Measurements from ENCODE around the gene ANXA8.
"Not testable (repeated sequence)": the region's sequence is repeated elsewhere in the genome, so short reads cannot be mapped to it uniquely, and the experiment has no call there.

DNA sequence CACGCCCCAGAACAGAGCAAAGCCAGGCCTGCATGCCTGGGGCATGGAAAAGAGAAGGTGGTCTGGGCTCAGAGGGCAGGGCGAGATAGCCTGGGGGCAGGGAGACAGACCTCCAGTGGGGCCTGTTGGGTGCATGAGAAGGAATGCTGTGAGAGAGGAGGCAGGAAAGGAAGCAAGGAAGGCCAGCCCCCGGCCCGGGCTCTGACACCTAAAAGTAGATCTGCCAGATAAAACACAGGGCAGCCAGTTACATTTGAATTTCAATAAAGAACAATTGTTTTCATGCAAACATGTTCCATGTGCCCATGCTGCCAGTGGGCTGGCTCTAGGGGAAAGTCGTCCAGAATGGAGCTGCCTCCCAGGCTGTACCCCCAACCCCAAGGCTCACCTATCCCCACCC lies 5.8 kb downstream of the ANXA8 start:
- TF ChIP-seq, protein P1, sequence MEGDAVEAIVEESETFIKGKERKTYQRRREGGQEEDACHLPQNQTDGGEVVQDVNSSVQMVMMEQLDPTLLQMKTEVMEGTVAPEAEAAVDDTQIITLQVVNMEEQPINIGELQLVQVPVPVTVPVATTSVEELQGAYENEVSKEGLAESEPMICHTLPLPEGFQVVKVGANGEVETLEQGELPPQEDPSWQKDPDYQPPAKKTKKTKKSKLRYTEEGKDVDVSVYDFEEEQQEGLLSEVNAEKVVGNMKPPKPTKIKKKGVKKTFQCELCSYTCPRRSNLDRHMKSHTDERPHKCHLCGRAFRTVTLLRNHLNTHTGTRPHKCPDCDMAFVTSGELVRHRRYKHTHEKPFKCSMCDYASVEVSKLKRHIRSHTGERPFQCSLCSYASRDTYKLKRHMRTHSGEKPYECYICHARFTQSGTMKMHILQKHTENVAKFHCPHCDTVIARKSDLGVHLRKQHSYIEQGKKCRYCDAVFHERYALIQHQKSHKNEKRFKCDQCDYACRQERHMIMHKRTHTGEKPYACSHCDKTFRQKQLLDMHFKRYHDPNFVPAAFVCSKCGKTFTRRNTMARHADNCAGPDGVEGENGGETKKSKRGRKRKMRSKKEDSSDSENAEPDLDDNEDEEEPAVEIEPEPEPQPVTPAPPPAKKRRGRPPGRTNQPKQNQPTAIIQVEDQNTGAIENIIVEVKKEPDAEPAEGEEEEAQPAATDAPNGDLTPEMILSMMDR (conservative IDR thresholded peaks at IDR 0.05 in 1 of 2, IDR thresholded peaks at IDR 0.05 in 1 of 2; ENCODE audit: extremely low read depth in 1 of 2, insufficient read depth in 1 of 2, low read depth in 1 of 2, low read length in 2 of 2), result not testable (repeated sequence)
- TF ChIP-seq EZH2 (IDR thresholded peaks at IDR 0.05; ENCODE audit: borderline replicate concordance, low read length), result not testable (repeated sequence)
